Activated CD8-positive, alpha-beta memory T cell treated with anti-CD3 and anti-CD28 coated beads, Interleukin-2, amount 50 U/mL, for 24 hours (primary cell): Measurements from ENCODE around the gene SERPINH1.

ENCODE experiments used
- DNase-seq: peaks from one replicate; pipeline ENCODE4 v3.0.0-alpha.2; 2020; ENCODE audit errors: extremely low read depth

Gene SERPINH1

DNA sequence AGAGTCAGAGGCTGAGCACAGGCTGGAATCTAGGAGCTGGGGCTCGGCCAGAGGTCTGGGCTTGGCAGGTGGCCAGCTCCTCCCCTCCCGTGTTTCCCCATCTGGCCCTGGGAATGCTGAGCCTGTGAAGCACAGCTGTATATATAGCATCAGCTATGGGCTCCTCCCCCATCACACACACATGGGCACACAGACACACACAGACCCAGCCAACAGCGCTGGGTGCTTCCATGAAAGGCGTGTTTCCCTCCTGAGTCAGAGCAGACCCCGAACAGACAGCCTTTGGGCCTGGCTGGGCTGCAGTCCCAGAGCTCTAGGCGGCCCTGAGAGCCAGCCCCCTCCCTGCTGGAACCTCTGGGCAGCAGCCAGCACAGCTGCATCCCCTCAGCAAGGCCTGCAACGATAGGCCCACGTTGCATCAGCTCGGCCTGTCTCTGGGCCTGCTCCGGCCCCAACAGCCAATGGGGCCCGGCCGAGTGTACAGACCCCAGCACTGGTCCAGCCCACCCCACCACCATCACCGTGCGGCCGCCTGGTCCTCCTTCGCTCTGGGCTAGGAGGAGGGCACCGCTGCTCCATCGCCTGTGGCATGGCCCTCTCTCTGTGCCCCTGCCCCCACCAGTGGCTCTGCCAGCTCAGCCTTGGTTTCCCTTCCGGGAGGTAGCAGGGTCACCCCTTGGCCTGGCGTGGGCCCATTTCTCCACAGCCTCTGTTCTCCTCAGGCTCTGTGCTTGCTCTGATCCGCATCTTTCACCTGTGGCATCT is 7.6 kb upstream of the SERPINH1 start:
- no peak for DNase-seq

DNA sequence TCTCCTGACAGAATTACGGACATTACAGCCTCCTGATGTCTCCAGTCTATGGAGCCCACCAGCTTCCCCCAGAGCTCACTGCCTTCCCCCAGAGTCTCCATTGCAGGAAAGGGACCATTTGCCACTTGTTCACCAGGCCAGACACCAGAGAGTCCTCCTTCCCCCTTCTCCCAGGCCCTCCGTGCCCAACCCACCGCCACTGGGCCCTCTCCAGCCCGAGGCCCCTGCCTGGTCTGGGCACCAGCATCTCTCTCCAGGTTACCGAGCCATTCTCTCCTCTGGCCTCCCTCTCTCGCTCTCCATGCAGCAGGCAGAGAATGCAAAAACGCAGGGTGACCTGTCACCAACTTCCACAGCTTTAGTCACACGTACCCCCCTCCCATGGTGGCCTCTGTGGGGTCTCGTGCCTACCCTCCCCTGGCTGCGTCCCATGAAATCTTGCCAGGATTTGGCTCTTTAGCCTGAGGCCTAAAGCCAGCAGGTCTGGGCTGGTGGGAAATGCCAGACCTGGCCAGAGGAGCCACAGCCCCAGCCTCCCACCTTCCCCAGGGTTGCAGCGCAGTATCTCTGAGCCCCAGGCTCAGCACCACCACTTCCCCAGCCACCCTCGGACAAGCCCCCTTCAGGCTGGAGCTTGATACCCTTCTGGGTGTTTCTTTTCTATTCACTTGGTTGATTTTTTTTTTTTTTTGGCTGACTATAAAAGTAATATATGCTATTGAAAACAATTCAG is 6.8 kb upstream of the SERPINH1 start:
- DNase-seq, result no peak

DNA sequence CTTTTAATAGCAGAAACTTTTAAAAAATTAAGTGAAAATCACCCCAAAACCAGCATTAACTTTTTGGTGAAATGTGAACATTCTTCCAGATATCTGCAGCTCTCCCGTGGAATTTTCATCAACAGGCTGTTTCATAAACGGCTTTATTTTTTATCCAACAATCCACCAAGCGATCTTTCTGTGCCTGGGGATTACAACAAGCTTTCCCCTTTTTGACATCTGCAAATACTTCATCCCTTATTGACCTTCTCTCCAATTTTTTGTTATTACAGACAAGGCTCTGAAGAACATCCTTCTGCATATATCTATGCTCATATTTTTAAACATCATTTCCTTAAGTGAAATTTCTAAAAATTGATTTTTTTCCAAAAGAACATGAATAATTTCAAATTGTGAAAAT is 5.8 kb upstream of the SERPINH1 start:
- no peak for DNase-seq

DNA sequence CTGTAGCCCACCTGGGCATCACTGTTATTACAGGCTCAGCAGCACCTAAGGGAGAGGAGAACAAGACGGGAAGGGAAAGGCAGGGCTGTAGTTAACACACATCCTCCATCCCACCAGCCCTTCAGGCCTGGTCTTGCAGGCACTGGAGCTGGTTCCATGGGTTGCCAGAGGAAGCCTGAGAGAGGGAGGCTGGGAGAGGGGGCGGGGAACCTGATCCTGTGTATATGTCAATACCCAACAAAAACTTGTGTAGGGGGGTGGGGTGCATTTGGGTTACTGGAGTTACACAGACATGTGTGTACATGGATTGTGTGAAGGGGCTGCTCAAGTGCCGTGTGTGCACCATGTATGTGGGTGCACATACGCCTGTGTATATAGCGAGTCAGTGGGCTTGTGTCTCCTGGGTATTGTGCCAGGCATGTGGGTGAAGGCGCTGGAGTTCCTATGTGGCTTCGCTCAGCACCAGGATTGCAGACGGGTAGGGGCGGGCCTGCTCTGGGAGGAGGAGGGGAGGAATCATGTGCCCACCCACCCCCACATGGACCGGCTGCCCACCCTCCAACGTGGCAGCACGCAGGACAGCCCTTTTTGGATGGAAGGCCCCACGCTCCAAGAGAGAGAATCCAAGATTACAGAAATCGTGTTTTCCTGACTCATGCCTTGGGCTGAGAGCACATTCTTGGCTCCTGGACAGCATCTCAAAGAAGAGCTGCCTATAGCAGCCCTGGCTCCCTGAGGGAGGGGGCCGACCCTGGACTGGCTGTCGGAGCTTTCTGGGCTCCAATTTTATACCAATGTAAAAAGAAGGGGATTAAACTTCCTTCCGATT is 4.2 kb upstream of the SERPINH1 start:
- DNase-seq, result no peak

DNA sequence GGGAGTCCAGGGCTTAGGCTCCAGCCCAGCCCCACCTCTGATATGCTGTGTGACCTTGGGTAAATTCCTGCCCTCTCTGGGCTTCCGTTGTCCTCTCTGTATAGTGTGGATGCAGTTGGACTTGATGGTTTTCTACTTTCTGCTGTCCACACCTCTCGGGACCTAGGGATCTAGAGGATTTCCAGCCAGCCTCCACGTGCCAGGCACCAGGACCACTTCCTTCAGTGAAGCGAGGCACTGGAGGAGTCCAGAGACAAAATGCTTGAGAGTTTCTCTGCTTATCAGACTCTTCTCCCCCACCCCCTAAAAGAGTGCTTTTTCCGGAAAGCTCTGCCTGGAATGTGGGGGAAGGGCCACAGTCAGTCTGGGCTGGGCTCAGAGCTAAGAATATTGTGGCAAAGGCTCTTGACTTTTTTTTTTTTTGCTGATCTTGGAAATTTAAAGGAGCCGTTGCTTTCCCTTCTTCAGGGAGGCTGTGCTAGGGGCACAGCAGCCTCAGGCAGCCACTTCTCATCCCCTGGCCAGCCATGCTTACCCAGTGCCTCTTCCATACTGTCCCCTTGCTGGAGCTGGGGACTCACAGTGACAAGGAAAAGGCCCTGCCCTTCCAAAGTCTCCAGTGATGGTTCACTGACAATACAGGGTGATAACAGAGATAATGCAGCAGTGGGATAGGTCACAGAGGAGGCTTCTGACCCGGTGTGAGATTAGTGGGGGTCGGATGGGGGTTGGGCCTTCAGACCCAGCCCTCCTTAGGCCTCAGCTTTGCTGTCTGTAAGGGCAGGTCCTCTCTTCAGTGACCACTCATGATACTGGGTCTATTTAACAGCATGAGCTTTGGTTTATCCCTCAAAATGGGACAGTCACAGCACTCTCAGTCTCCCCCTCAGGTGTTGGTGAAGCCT is 2.9 kb upstream of the SERPINH1 start:
- DNase-seq, result no peak

DNA sequence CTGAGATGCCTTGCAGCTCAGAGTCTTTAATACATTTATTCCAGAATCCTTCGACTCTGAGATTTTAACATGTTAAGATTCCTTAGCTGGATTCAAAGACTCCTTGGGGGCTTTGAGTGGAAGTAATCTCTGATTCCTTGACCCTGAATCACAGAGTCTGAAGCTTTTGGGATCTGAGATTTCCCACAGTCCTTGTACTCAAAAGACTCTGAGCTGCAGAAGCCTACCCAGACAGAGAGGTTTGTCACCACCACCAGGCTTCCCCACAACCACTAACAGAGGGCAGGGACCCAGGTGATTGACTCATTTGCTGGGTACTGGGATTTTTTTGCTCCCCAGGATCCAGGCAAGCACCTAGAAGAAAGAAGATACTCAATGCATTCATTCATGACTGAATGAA is 1.4 kb upstream of the SERPINH1 start:
- no peak for DNase-seq

DNA sequence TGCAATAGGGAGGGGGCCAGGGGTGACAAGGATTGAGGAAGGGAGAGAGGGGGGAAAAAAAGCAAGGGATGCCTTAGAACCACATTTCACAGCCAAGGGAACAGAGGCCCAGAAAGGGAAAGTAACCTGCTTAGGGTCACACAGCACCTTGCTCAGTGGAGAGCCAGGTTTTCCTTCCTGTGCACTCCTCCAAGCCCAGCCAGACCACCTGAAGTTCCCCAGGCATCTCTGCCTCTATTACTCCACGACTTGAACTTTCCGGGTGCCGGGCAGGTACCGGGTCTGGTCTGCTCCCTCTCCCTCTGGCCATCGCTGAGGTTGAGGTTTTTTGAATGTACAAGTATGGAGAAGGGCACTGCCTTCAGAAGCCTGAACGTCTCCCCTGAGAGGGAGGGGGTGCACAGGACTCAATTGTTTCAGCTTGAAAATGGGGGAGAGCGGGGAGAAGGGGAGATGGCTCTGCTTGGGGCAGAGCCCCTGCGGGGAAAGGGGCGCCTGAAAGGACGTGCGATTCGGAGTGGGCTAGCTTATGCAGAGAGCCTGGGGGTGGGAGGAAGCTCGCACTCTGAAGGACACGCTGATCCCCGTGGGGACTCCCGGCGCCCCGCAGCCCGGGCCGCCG is 516 bp upstream of the SERPINH1 start:
- DNase-seq, result no peak

DNA sequence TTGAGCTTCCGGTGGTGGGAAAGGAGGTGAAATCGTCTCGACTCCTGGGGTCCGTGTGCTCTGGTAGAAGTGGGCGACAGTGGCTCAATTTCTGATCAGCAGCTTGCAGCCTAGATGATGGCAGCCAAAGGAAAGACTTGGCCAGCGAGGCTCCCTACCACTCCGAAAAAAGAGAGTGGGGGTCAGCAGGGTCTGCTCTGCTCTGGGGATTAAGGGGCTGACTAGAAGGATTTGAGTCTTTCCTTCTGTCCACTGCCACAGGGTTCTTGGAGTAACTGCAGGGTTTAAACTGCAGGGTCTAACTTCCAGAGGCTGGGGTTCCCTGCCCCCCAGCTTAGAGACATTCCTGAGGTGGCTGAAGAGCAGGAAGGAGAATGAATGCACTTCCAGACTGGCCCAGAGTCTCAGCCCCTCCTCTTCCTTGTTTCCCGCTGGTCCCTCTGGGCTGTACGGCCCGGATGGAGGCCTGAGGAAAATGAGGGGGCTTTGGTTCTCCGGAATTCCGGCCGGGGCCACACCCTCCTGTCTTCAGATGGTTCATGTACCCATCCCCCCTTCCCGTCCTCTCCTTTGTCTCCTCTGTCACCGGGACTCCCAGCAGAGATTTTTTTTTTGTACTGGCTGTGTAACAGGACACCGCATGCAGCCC is 907 bp downstream of the SERPINH1 start:
- DNase-seq, result no peak

DNA sequence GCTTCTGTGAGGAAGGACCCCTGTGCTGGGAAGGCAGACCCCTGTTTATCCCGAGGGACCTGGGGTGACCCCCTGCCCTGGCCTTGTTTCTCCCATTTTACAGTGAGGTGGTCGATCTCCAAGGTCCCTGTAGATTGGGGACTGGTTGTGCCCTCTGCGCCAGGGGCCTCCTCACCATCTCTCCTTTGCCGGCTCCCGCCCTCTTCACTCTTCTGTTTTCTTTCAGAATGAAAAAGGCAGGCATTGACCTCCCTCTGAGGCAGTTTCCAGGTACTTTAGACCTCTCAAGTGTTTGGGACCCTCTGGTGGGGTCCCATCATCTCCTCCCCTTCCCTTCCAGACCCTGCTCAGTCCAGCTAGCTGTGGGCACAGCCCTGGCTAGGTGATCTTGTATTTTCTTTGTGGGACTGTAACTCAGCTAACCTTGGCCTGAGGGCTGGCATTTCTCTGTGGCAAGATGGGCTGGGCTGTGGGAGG is 1.5 kb downstream of the SERPINH1 start:
- no peak for DNase-seq

DNA sequence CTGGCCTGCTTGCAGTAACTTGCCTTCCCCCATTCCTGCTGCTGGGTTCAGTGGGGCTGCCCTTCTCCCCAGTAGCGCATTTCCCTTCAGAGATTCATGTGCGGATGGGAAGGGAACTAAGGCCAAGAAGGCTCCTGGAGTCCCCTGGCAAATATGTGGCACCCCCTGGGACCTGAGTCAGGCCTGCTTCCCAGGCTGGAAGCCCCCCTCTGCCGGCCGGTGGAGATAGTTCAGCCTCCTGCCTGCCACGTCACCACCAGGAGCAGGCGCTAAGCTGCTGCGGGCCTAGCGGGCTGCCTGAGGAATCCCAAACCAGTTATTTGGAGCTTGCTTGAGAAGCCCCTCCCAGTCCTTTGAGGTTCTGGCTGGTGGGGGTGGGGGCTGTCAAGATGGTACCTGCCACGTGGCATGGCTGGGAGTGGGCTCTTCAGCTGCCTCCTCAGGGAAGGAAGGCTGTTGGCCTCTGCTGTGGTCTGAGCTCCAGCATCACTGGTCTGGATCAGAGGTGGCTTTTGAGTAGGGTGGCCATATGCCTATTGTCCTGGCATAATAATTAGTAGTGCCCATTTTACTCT is 2.0 kb downstream of the SERPINH1 start:
- no peak for DNase-seq

DNA sequence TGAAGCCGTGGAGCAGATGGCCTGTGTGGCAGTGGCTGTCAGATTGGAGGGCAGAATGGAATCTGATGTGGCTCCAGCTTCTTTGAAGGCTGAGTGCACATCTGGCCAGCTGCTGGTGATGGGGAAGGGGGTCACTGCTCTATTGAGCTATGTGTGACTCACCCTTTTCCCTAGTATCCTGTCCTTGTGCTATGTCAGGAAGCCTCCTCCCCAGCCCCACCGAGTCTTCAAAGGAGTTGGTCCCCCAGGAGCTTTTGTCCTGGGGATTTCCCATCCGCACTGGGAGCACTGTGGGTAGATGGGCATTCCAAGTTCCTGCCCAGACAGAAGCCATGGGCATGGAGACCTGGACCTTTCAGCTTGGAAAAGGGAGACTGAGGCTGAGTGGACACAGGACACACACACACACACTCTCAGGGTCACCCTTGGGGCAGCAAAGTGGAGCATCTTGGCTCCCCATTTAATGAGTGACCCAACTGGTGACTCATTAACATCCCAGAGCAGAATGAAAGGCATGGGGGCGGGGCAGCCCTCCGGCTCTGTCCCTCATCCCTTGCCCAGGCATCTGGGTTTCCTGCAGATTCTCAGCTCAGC is 3.3 kb downstream of the SERPINH1 start:
- no peak for DNase-seq

DNA sequence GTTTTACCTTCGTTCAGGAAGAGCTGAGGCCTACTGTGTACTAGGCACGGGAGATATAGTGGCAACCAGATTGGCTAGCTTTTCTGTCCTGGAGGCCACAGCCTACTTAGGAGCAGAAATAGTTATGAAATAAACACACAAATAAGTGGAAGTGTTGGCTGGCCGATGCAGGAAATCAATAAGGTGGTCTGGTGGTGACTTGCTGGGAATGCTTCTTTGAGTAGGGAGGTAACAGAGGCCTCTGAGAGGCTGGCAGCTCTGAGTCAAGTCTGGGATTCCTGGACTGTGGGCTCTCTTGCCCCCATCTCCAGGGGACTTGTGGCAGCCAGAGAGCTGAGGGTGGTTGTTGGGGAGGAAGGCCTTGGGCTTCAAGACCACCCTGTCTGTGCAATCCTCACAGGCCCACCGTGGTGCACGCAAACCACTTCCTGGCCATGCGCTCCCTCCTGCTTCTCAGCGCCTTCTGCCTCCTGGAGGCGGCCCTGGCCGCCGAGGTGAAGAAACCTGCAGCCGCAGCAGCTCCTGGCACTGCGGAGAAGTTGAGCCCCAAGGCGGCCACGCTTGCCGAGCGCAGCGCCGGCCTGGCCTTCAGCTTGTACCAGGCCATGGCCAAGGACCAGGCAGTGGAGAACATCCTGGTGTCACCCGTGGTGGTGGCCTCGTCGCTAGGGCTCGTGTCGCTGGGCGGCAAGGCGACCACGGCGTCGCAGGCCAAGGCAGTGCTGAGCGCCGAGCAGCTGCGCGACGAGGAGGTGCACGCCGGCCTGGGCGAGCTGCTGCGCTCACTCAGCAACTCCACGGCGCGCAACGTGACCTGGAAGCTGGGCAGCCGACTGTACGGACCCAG is 4.1 kb downstream of the SERPINH1 start:
- no peak for DNase-seq

DNA sequence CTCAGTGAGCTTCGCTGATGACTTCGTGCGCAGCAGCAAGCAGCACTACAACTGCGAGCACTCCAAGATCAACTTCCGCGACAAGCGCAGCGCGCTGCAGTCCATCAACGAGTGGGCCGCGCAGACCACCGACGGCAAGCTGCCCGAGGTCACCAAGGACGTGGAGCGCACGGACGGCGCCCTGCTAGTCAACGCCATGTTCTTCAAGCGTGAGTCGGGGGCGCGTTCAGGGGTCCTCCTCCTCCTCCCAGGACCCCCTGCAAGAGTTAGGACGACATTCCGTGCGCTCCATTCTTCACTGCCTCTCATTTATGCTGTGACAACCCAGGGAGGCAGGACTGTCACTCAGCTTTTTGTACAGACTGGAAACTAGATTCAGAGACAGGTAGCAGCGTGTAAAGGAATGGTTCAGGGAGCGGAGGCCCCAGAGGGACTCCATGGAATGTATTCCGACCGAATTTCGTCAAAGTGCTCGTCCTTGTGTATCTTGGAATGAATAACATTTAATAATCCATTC is 4.8 kb downstream of the SERPINH1 start:
- DNase-seq, result no peak

DNA sequence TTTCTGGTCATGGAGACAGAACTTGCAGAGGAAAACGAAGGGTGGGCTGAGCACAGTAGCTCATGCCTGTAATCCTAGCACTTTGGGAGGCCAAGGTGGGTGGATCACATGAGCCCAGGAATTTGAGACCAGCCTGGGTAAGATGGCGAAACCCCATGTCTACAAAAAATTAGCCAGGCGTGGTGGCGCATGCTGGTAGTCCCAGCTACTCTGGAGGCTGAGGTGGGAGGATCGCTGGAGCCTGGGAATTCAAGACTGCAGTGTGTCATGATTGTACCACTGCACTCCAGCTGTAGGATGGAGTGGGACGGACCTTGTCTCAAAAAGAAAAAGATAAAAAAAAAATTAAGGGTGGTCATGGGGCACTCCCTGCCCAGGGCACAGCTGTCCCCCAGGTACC is 5.9 kb downstream of the SERPINH1 start:
- no peak for DNase-seq

DNA sequence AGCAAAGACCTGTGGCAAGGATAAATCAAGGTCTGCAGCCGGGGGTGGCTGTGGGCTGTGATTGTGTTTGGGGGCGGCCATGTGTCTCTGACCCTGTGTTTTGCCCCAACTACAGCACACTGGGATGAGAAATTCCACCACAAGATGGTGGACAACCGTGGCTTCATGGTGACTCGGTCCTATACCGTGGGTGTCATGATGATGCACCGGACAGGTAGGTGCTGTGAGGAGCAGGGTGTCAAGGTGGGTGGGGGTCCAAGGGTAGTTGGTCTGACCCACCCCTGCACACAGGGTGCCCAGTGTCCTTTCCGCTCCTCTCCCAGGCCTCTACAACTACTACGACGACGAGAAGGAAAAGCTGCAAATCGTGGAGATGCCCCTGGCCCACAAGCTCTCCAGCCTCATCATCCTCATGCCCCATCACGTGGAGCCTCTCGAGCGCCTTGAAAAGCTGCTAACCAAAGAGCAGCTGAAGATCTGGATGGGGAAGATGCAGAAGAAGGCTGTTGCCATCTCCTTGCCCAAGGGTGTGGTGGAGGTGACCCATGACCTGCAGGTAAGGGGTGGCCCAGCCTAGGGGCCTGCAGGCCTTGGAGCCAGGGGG is 6.7 kb downstream of the SERPINH1 start:
- DNase-seq, result no peak

DNA sequence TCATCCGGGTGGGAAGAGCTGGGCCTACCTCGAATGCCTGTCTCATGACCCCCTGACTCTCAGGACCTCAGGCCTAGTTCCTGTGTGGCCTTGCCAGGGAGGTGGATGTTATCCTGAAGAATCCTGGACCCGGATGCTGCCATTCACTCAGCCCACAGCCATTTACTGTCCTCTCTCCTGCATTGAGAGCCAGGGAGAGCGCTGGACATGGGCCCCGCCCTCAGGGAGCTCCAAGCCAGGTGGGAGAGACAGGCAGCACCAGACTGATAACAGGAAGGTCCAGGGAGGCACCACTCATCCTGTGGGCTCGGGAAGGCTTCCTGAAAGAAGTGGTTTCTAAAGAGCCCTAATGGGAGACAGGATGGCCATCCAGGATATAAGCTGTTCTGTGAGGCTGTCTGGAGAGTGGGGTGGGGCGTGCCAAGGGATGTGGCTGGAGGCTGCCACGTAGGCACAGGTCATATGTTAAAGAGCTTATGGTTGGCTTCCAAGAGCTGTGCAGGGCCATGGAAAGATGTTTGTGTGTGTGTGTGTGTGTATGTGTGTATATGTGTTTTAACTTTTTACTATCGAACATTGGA is 8.6 kb downstream of the SERPINH1 start:
- no peak for DNase-seq

DNA sequence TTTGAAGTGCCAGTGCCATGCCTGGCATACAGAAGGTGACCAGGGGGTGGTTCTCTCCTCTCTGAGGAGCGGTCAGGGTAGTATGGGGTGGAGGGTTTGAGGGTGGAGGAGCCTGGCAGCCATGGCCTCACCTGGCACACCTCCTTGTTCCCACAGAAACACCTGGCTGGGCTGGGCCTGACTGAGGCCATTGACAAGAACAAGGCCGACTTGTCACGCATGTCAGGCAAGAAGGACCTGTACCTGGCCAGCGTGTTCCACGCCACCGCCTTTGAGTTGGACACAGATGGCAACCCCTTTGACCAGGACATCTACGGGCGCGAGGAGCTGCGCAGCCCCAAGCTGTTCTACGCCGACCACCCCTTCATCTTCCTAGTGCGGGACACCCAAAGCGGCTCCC is 9.6 kb downstream of the SERPINH1 start:
- DNase-seq, result no peak

DNA sequence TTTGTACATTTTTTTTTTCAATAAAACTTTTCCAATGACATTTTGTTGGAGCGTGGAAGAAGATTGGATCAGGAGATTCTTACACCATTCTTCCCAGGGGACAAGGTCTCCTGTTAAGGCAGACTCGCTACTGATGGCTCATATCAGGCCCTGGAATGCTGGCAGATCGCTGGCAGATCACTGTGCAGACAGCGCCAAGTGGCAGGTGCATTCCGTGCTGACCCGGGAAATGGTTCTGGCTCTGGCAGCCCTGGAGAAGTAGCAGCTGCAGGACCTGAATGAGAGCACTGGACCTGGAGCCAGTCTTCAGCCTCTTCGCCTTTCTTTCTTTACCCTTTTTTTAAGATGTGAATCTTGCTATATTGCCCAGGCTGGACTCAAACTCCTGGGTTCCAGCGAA is 10.7 kb downstream of the SERPINH1 start:
- DNase-seq, result no peak
